PFSK-1 (cell line): ENCODE data around the gene CYLD.

Experiments used
- FOXP2 ChIP-seq: optimal IDR thresholded peaks from 2 replicates; pipeline ENCODE3; 2011; ENCODE audit warnings: borderline replicate concordance, control low read depth, inconsistent platforms; ENCODE audit not compliant: insufficient read depth; ENCODE audit errors: extremely low read length, extremely low read depth
- POLR2AphosphoS5 ChIP-seq: IDR thresholded peaks from 2 replicates; pipeline ENCODE4 v1.6.1; 2012; ENCODE audit warnings: low read depth, mild to moderate bottlenecking, control low read depth, low read length, moderate library complexity
- SIN3A ChIP-seq: IDR thresholded peaks from 2 replicates; pipeline ENCODE4 v1.6.1; 2012; ENCODE audit warnings: mild to moderate bottlenecking, low read length, moderate library complexity, borderline replicate concordance; ENCODE audit not compliant: insufficient read depth
- TAF1 ChIP-seq: IDR thresholded peaks from 2 replicates; pipeline ENCODE4 v1.6.1; 2012; ENCODE audit warnings: low read length, control low read depth, borderline replicate concordance; ENCODE audit not compliant: insufficient read depth
- TF ChIP-seq, protein P1 (sequence below), 2 experiments: IDR thresholded peaks; 2 replicates each; pipeline versions ENCODE4 v1.6.1 to v1.8.0; 2011 to 2012; ENCODE audit warnings: low read depth in 2 of 2, low read length in 2 of 2, control low read depth in 1 of 2, inconsistent platforms in 1 of 2, mild to moderate bottlenecking in 1 of 2, moderate library complexity in 1 of 2; ENCODE audit not compliant: insufficient read depth in 1 of 2

CYLD gene

DNA sequence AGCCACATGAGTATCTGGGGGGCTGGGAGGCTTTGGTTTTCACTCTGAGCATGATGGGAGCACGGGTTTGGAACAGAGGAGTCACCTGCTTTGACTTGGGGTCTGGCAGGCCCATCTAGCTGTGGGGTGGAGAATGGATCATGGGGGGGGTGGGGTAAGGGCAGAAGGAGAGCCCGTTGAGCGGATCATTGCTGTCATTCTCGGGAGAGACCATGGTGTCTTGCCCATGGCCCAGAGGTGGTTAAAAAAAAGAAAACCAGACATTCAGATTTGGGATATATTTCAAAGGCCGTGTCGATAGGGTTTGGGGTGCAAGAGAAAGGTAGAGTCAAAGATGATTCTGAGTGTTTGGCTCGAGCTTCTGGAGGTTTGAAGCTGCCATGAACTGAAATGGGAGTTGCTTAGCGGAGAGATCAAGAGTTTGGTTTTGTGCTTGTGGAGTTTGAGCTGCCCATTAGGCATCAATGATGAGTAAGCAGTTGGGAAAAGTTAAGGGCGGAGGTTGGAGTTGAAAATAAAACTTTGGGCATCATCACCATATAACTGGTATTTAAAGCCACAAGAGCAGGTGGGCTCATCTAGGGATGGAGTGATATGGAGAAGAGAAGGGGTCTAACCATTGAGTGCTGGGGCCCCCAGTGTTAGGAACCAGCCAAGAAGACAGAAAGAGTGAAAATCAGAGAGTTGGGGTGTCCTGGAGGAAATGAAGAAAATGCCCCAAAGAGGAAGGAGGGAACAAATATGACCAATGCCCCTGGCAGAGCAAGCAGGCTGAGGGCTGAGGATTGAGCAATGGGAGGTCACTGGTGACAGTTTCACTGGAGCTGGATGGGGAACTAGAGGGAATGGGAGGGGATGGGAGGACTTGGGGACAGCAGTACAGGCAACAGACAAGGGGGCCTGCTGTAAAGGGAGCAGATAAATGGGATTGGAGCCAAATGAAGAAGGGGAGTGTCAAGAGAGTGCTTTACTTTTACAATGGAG lies 46.6 kb upstream of the CYLD start:
- TF ChIP-seq, protein P1, sequence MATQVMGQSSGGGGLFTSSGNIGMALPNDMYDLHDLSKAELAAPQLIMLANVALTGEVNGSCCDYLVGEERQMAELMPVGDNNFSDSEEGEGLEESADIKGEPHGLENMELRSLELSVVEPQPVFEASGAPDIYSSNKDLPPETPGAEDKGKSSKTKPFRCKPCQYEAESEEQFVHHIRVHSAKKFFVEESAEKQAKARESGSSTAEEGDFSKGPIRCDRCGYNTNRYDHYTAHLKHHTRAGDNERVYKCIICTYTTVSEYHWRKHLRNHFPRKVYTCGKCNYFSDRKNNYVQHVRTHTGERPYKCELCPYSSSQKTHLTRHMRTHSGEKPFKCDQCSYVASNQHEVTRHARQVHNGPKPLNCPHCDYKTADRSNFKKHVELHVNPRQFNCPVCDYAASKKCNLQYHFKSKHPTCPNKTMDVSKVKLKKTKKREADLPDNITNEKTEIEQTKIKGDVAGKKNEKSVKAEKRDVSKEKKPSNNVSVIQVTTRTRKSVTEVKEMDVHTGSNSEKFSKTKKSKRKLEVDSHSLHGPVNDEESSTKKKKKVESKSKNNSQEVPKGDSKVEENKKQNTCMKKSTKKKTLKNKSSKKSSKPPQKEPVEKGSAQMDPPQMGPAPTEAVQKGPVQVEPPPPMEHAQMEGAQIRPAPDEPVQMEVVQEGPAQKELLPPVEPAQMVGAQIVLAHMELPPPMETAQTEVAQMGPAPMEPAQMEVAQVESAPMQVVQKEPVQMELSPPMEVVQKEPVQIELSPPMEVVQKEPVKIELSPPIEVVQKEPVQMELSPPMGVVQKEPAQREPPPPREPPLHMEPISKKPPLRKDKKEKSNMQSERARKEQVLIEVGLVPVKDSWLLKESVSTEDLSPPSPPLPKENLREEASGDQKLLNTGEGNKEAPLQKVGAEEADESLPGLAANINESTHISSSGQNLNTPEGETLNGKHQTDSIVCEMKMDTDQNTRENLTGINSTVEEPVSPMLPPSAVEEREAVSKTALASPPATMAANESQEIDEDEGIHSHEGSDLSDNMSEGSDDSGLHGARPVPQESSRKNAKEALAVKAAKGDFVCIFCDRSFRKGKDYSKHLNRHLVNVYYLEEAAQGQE (IDR thresholded peaks at IDR 0.05; ENCODE audit: insufficient read depth in 1 of 2, low read depth in 2 of 2, low read length in 2 of 2), result no peak

DNA sequence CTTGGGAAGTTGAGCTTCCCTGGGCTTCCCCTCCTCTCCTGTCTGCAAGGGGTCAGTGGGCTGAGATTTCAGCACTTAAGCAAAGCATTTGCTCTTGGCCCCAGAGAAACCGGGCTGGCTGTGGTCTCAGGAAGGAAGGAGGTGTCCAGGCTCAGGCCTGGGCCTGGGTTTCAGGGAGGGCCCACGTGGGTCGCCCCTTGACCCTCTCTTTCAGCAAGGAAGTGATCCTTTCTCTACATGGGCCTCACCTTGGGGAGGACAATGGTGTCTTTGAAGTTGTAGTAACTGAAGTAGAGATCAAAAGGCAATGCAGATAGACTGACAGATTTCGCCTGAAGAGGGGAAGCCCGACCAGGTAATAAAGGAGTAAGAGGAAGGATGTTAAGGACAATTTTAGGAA lies 45.8 kb upstream of the CYLD start:
- no peak for TF ChIP-seq POLR2AphosphoS5
- TF ChIP-seq TAF1, result no peak
- TF ChIP-seq SIN3A, result no peak
- TF ChIP-seq, protein P1 (IDR thresholded peaks at IDR 0.05; ENCODE audit: insufficient read depth in 1 of 2, low read depth in 2 of 2, low read length in 2 of 2), result no peak
- TF ChIP-seq FOXP2, result no peak

DNA sequence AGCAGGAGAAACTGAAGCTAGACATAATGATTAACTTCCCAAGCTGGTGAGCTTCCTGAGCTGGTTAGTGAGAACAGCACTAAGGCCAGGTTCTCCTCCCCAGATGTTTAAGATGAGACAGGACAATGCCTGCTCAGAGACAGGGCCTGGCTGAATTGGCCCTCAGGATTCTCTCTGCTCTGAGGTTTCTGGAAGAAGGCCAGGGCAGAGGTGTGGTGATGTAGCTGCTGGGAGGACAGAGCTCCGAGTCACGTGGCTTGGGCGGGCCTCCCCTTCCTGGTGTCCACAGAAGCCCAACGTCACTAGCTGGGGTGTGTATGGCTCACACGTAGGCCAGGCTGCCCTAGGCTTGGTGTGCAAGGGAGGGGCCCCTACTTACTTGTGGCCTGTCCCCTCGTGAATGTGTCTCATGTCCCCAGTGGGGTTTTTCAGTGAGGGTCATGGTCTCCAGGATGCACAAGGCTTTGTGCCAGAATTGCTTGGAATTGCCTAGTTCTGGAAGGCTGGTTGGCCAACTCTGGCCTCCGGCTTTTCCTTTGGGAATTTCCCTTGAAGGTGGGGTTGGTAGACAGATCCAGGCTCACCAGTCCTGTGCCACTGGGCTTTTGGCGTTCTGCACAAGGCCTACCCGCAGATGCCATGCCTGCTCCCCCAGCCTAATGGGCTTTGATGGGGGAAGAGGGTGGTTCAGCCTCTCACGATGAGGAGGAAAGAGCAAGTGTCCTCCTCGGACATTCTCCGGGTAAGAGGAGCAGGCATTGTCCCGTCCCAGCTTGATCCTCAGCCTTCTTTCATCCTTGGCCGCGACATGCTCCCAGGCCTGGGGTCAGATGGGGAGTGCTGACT lies 45.1 kb upstream of the CYLD start:
- TF ChIP-seq FOXP2, result no peak
- TF ChIP-seq TAF1, result no peak
- TF ChIP-seq SIN3A, result no peak
- no peak for TF ChIP-seq POLR2AphosphoS5
- TF ChIP-seq, protein P1 (IDR thresholded peaks at IDR 0.05; ENCODE audit: insufficient read depth in 1 of 2, low read depth in 2 of 2, low read length in 2 of 2), result no peak

DNA sequence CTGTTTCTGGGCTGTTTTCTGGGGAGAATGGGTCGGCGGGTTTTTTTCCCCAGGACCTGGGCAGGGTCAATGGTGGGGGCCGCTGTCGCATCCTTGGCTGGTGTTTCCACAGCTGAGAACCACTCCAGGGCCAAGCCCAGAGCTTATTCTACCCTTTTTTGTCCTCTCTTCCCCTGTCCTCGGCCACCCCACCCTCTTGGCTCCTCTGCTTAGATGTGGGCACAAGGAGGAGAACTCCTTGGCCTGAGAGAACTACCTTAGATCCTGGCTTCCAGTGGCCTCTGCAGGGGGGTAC lies 44.5 kb upstream of the CYLD start:
- TF ChIP-seq POLR2AphosphoS5 (no peak), TAF1 (no peak), FOXP2 (no peak)

DNA sequence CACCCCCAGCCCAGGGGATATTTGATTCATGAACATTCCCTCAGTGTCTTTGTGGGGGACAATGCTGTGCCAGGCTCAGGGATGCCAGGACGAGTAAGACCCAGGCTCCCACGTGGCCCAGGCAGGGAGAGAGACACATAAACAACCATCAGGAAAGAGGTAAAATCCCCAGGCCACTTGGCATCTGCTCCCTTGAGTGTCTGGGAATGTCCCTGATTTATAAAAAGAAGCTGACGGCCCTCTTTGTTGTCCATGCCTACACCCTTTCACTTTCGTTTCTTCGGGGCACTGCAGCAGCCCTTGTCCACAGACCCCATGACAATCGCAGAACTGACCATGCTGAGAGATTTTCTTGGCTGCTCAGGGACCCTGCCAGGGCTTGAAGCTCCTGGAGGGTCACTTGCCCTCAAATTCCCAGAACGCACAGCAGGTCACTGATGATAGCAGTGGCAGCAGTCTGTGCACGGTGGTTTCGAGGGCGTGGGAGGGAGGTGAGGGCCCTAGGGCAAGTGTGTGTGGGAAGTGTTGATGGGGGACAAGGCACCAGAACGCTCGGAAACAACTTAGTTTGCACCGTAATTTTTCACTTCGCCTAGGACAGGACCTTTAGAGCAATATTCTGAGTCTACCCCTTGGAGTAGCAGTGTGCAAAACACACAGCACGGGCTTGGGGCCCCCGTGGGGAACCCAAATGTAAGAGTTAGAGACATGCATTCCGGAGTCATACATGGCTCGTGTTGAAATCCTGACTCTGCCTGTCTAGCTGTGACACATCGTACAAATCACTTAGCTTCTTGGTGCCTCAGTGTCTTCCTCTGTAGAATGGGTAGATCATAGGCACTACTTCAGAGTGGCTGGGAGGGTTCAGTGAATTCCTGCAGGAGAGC lies 43.8 kb upstream of the CYLD start:
- TF ChIP-seq FOXP2 (no peak), SIN3A (no peak), POLR2AphosphoS5 (no peak), TAF1 (no peak)
- TF ChIP-seq, protein P1 (IDR thresholded peaks at IDR 0.05; ENCODE audit: insufficient read depth in 1 of 2, low read depth in 2 of 2, low read length in 2 of 2), result no peak
